Stimulated activated CD4-positive, alpha-beta T cell treated with anti-CD3 and anti-CD28 coated beads, Interleukin-4, amount 100 ng/mL, for 24 hours (primary cell): ENCODE measurements around the gene ERBB4.
"Not testable (repeated sequence)": the region's sequence is repeated elsewhere in the genome, so short reads cannot be mapped to it uniquely, and the experiment has no call there.

Experiments
- DNase-seq: peaks from one replicate; pipeline ENCODE4 v3.0.0-alpha.2; 2020

The ERBB4 gene

GRCh38 chr2:212133337-212133736 lies 405.3 kb downstream of the ERBB4 start:
- DNase-seq: no peak

GRCh38 chr2:212124598-212124997 lies 414.0 kb downstream of the ERBB4 start:
- DNase-seq: no peak

GRCh38 chr2:212119591-212119990 lies 419.0 kb downstream of the ERBB4 start:
- DNase-seq: no peak

GRCh38 chr2:212117926-212118325 lies 420.7 kb downstream of the ERBB4 start:
- no peak for DNase-seq

GRCh38 chr2:212114489-212114888 lies 424.1 kb downstream of the ERBB4 start:
- no peak for DNase-seq

DNA sequence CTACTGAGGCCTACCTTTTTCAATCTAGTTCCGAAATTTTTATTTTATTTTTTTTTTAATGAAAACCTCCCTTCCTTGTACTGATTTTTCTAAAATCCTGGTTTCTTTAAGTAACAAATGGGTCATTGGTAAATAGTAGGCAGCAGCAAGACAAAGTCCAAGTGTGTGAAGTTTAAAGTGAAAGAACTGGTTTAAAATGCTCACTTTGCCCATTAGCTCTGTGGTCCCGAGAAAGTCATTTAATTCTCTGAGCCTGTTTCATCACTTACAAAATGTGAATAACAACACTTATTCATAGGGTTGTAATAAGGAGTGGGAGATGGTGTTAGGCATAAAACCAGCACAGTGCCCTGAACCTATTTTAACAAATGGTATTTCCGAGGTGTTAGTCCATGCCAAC lies 426.2 kb downstream of the ERBB4 start:
- DNase-seq: no peak

GRCh38 chr2:212109792-212110680 lies 428.6 kb downstream of the ERBB4 start:
- DNase-seq: no peak

DNA sequence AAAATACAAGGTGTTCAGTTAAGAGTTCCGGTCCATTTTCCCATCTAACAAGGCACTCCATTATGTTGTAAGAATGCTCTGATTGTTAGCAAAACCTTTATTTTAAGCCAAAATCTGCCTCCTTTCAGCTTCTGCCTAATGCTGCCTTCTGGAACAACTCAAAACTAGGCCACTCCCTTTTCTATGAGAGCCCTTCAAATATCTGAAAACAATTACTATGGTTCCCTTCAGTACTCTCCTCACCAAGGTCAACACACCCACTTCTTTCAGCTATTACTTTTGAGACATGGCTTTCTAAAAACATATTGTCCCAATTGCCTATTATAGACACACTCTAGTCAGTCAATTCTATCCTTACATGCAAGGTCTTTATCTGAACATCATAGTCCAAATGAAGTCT lies 429.4 kb downstream of the ERBB4 start:
- DNase-seq: no peak

DNA sequence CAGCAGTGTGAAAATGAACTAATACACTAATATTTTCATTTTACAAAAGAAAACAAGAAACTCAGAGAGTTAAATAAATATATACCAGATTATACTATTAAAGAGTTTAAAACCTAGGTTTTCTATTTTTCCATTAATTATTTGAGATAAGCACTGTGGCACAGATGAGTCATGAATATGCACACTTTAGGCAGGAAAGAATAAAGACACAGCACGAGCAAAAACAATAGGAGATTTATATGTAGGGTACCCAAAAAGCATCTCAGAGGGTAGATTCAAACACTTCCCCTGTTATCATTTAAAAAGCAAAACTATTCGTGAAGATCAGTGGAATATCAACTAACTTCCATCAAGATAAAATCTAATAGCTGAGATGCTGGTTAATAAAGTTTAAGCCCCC lies 430.6 kb downstream of the ERBB4 start:
- no peak for DNase-seq

DNA sequence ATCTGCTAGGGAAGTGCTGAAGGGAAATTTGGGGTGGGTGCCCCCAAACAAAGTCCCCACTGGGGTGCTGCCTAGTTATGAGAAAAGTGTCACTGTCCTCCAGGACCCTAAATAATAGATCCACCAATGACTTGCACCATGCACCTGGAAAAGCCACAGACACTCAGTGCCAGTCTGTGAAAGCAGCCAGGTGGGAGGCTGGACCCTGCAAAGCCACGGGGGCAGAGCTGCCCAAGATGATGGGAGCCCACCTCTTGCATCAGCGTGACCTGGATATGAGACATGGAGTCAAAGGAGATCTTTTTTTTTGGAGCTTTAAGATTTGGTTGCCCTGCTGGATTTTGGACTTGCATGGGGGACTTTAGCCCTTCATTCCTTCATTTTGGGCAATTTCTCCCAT lies 431.6 kb downstream of the ERBB4 start:
- no peak for DNase-seq

DNA sequence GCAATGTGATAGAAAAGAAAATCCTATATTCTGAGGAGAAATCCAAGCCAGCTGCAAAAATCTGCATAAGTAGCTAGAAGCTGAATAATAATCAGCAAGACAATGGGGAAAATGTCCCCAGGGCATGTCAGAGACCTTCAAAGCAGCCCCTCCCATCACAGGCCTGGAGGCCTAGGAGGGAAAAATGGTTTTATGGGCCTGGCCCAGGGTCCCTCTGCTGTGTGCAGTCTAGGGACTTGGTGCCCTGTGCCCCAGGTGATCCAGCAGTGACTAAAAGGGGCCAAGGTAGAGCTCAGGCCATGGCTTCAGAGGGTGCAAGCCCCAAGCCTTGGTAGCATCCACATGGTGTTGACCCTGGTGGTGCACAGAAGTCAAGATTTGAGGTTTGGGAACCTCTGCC lies 432.1 kb downstream of the ERBB4 start:
- not testable (repeated sequence) for DNase-seq

DNA sequence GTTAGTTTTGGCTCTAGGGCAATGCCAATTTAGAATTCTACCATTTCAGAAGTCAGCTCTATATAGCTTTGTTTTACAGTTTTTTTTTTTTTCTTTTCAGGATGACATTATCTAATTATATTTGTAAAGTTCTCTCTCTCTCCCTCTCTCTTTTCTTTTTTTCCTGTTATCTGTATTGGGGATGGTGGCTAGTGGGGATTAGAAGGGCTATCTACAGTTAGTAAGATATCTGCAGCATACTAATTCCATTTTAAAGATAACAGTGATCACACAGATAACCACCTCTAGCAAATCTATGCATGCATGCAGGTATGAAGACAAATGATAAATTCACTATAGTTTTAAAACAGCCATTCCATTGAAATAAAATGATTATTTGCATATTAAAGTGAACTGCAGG lies 438.9 kb downstream of the ERBB4 start:
- DNase-seq: no peak

DNA sequence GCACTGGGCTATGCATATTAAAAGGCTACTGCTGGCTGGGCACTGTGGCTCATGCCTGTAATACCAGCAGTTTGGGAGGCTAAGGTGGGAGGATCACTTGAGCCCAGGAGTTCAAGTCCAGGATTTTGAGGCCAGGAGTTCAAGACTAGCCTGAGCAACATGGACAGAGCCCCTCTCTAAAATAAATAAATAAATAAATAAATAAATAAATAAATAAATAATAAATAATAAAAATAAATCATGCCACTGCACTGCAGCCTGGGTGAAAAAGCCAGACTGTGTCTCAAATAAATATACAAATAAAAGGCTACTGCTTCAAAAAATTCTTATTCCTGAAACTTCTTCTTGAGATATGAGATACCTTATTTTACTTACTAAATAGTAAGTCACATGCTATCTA lies 439.6 kb downstream of the ERBB4 start:
- no peak for DNase-seq

GRCh38 chr2:212097001-212097400 lies 441.6 kb downstream of the ERBB4 start:
- no peak for DNase-seq

GRCh38 chr2:212089873-212090272 lies 448.7 kb downstream of the ERBB4 start:
- DNase-seq: no peak

GRCh38 chr2:212088353-212088752 lies 450.2 kb downstream of the ERBB4 start:
- DNase-seq: no peak

DNA sequence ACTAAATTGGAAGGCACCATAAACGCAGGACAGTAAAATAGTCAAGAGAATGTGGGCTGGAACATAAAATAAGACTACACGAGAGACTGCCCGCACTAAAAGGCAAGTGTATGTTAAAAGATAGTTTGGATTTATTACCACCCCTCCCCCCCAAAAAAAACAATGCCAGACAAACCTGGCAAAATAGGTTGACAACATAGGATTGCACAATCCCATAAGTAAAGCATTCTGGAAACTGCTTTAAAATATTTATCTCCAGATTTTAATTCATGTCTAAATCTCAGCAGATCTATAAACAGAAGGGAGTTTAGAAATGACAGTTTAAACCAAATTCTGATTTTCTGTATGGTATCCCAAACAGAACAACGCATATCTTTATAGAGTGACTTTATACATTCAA lies 455.1 kb downstream of the ERBB4 start:
- no peak for DNase-seq

DNA sequence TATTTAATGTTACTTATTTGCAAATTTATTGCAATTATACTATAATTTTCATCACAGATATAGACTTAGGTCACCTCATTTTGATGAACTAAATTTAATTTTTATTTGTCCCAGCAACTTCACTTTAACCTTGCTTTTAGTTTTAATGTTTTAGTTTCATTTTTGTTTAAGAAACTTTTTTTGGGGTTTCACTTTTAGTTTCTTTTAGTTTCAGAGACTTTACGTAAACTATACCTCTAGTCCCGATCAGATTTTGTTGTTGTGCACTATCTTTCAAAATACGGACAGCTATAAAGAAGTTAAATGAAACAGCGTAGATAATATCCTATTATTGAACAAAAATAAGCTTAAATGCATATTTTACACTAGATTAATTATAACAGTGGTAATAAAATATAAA lies 460.5 kb downstream of the ERBB4 start:
- no peak for DNase-seq

DNA sequence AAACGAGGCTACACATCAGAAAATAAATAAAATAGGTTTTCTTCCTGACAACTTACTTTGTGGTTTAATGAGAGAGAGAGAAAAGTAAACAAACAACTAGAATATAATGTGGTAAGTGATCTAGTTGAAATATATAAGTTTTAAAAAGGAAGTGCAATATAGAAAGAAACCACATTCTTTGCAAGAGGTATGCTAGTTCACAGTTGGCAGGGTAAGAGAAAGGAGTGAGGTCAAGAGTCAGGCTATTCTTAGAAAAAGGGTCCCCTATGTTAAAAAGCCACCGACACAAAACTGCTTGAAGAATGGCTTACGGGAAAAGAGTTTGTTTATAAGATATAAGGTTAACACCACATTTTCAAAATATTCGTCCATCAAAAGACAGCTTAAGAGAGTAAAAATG lies 462.1 kb downstream of the ERBB4 start:
- no peak for DNase-seq

GRCh38 chr2:212073360-212073759 lies 465.2 kb downstream of the ERBB4 start:
- no peak for DNase-seq

GRCh38 chr2:212066546-212066945 lies 472.1 kb downstream of the ERBB4 start:
- no peak for DNase-seq

DNA sequence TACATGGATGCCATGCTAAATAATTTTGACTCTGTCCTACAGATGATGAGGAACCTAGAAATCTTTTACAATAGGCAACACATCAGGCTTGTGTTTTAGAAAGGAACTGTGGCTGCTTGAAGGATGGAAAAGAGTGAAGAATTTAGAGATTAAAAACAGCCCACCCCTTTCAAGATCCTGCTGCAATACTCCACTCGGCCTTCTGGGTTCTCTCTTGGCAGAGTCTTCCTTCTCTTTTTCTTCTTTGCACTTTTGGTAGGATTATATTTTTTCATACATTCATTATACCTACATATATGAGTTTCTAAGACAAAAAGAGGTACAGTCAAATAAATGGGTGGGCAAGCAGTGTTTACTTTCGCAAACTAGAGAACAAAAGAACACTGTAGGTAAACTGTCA lies 474.3 kb downstream of the ERBB4 start:
- DNase-seq: no peak

GRCh38 chr2:212052412-212053159 lies 486.0 kb downstream of the ERBB4 start:
- no peak for DNase-seq

GRCh38 chr2:212050871-212051270 lies 487.7 kb downstream of the ERBB4 start:
- DNase-seq: no peak
